Measurements from ENCODE around the gene TRIO. TPM values are rescaled to one million over a fixed set of nuclear protein-coding genes. Genes with fewer than 3 reads are reported as not detected.

The TRIO gene
- total RNA-seq, 1 experiment from 2014 or later = 88.8 TPM

- Mint-ChIP-seq H3K4me1 (no peaks in the 10 kb centered on the region), H3K27ac (no peak overlapping the region; the same call in 1 of the 2 replicates), H3K4me3 (no peak overlapping the region), H3K36me3 (peaks cover 9% of the 10 kb centered on the region), H3K9me3 (no peaks in the 10 kb centered on the region), H3K27me3 (ENCODE audit: low read depth) (no peaks in the 10 kb centered on the region)
- ChIA-PET CTCF (interaction anchor here (0.6 to 1.8 kb wide), 2 partner anchors 49 to 140 kb away, joined by 3 to 8 read pairs; no protein-coding TSS in a partner anchor), POLR2A (no interaction called here)
- DNase-seq (ENCODE audit: low spot score) (no peak), ATAC-seq (no peak)
- no peak for TF ChIP-seq JAZF1 (CRISPR knock-in tag; IDR thresholded peaks at IDR 0.05)
- TF ChIP-seq MYBL2 (CRISPR knock-in tag; IDR thresholded peaks at IDR 0.05) = no peak
- TF ChIP-seq SP1 (CRISPR knock-in tag; conservative IDR thresholded peaks at IDR 0.05) = no peak
- no peak for TF ChIP-seq ATF6 (CRISPR knock-in tag; IDR thresholded peaks at IDR 0.05)
- TF ChIP-seq CBFB (CRISPR knock-in tag; IDR thresholded peaks at IDR 0.05; ENCODE audit: low read depth) = no peak
- no peak for TF ChIP-seq ESRRA (CRISPR knock-in tag; IDR thresholded peaks at IDR 0.05; ENCODE audit: borderline replicate concordance)
Measured at GRCh38 chr5:14508046-14508445, 364.9 kb downstream of the TRIO start.

DNA sequence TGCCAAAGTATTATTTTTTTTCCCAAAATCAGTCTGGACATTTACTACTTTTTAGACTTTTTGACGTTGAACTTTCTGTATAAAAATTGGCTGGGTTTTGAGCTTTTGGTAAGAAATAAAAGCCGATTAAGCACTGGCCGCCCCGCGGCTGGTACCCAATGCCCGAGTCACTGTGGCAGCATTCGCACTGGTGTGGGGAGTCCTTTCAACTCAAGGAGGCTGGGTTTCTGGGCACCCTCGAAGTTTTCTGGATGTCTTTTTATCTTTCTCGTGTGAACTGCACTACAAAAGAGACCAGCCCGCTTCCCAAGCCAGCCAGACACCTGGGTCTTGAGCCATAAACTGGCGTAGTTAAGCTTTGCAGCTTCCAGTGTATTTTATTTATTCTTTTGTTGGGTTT is 366.4 kb downstream of the TRIO start:
- DNase-seq (ENCODE audit: low spot score) (no peak), ATAC-seq (no peak)
- ChIA-PET CTCF (interaction anchor here (2.4 kb wide), 1 partner anchor 139 kb away, joined by 14 read pairs; no protein-coding TSS in a partner anchor), POLR2A (no interaction called here)
- no peak overlapping the region for H3K27ac Mint-ChIP-seq
- no peak overlapping the region for H3K4me3 Mint-ChIP-seq
- H3K9me3 Mint-ChIP-seq = no peaks in the 10 kb centered on the region
- peaks cover 9% of the 10 kb centered on the region for H3K36me3 Mint-ChIP-seq
- peaks cover 6% of the 10 kb centered on the region; the same call in 1 of the 2 replicates for H3K4me1 Mint-ChIP-seq
- no peaks in the 10 kb centered on the region for H3K27me3 Mint-ChIP-seq (ENCODE audit: low read depth)
- TF ChIP-seq ETV6 (CRISPR knock-in tag; IDR thresholded peaks at IDR 0.05) (no peak), EMX1 (CRISPR knock-in tag; IDR thresholded peaks at IDR 0.05) (no peak), ZNF416 (CRISPR knock-in tag; IDR thresholded peaks at IDR 0.05) (no peak), AR (CRISPR knock-in tag; IDR thresholded peaks at IDR 0.05) (no peak), ZBTB43 (CRISPR knock-in tag; IDR thresholded peaks at IDR 0.05) (no peak), AFF4 (CRISPR knock-in tag; IDR thresholded peaks at IDR 0.05; ENCODE audit: borderline replicate concordance) (no peak), NFE2L1 (CRISPR knock-in tag; IDR thresholded peaks at IDR 0.05) (no peak), ZNF423 (CRISPR knock-in tag; IDR thresholded peaks at IDR 0.05) (no peak), ZNF671 (CRISPR knock-in tag; IDR thresholded peaks at IDR 0.05) (no peak), NR1H2 (CRISPR knock-in tag; IDR thresholded peaks at IDR 0.05) (no peak), ZNF121 (CRISPR knock-in tag; IDR thresholded peaks at IDR 0.05) (no peak), E2F4 (CRISPR knock-in tag; IDR thresholded peaks at IDR 0.05; ENCODE audit: borderline replicate concordance, low read depth) (no peak), RELA (CRISPR knock-in tag; IDR thresholded peaks at IDR 0.05; ENCODE audit: borderline replicate concordance) (no peak), ATF1 (CRISPR knock-in tag; IDR thresholded peaks at IDR 0.05) (no peak)
